IMR-90 (cell line): ENCODE measurements around the gene CSF1. TPM values are rescaled to one million over a fixed set of nuclear protein-coding genes. Genes with fewer than 3 reads are reported as not detected.

Experiments
- ATAC-seq: fragments of 200-7000 bp; cut with Tn5 transposase; 2 replicates; pipeline ENCODE4 v1.9.1; 2020; ENCODE audit warnings: low read depth, mild to moderate bottlenecking, moderate library complexity
- BruUV-seq: library from RNA; stranded (reverse); fragments of 400-500 nt; replicated peaks from 2 replicates; lab custom pipeline; 2021; lab: Mats Ljungman, UMichigan
- CTCF ChIA-PET: fragments of 300-600 bp; formaldehyde crosslinking; extraction: SDS; loops from one replicate; lab custom pipeline; 2021; ENCODE audit warnings: antibody characterized with exemption; lab: Yijun Ruan, JAX
- POLR2A ChIA-PET: fragments of 300-600 bp; sonication (Branson Sonifier 250); formaldehyde crosslinking; loops from one replicate; lab custom pipeline; 2022; ENCODE audit warnings: antibody characterized with exemption; ENCODE audit not compliant: unreplicated experiment; lab: Charles Lee
- DNase-seq: peaks from one replicate; pipeline ENCODE4 v3.0.0; 2013
- H2AFZ ChIP-seq: replicated peaks from 2 replicates; pipeline ENCODE3; 2013; ENCODE audit warnings: low read length, mild to moderate bottlenecking; ENCODE audit not compliant: poor library complexity
- H2AK5ac ChIP-seq: 2 replicates; pipeline ENCODE4 v1.6.1; 2013; ENCODE audit warnings: low read depth, low read length, inconsistent platforms
- H2AK9ac ChIP-seq: replicated peaks from 2 replicates; pipeline ENCODE3; 2013; ENCODE audit warnings: mild to moderate bottlenecking, low read depth, low read length, moderate library complexity; ENCODE audit not compliant: poor library complexity
- H2BK120ac ChIP-seq: 2 replicates; pipeline ENCODE4 v1.6.1; 2013; ENCODE audit warnings: low read depth, low read length, inconsistent platforms
- H2BK15ac ChIP-seq: 3 replicates; pipeline ENCODE4 v1.6.1; 2013; ENCODE audit warnings: low read depth, low read length, inconsistent platforms
- H2BK20ac ChIP-seq: 2 replicates; pipeline ENCODE4 v1.6.1; 2013; ENCODE audit warnings: low read depth, mild to moderate bottlenecking, inconsistent platforms, low read length, moderate library complexity
- H2BK5ac ChIP-seq: 2 replicates; pipeline ENCODE4 v1.6.1; 2013; ENCODE audit warnings: mild to moderate bottlenecking, low read depth, low read length, inconsistent platforms; ENCODE audit not compliant: poor library complexity, severe bottlenecking
- H3K14ac ChIP-seq: replicated peaks from 2 replicates; pipeline ENCODE4 v1.6.1; 2013; ENCODE audit warnings: low read depth, low read length, inconsistent platforms
- H3K18ac ChIP-seq: 2 replicates; pipeline ENCODE4 v1.6.1; 2013; ENCODE audit warnings: low read depth, low read length, control low read depth
- H3K23ac ChIP-seq: 2 replicates; pipeline ENCODE4 v1.6.1; 2013; ENCODE audit warnings: low read depth, low read length, inconsistent platforms
- H3K27ac ChIP-seq: 2 replicates; pipeline ENCODE4 v1.5.1; 2013; ENCODE audit warnings: mild to moderate bottlenecking, control low read depth, low read length; ENCODE audit not compliant: insufficient read depth
- H3K27me3 ChIP-seq: 2 replicates; pipeline ENCODE4 v1.6.1; 2013; ENCODE audit warnings: low read length; ENCODE audit not compliant: control insufficient read depth, insufficient read depth
- H3K36me3 ChIP-seq: 2 replicates; pipeline ENCODE4 v1.6.1; 2013; ENCODE audit warnings: low read length, mixed read lengths; ENCODE audit not compliant: control insufficient read depth, insufficient read depth
- H3K4ac ChIP-seq: 2 replicates; pipeline ENCODE4 v1.6.1; 2013; ENCODE audit warnings: low read depth, low read length, inconsistent platforms
- H3K4me1 ChIP-seq: 2 replicates; pipeline ENCODE4 v1.6.1; 2013; ENCODE audit warnings: low read length, mixed read lengths; ENCODE audit not compliant: control insufficient read depth, insufficient read depth
- H3K4me2 ChIP-seq: 2 replicates; pipeline ENCODE4 v1.6.1; 2013; ENCODE audit warnings: low read depth, mild to moderate bottlenecking, control low read depth, low read length, moderate library complexity
- H3K4me3 ChIP-seq: 2 replicates; pipeline ENCODE4 v1.5.1; 2013; ENCODE audit warnings: low read depth, mild to moderate bottlenecking, control low read depth, low read length, moderate library complexity; ENCODE audit not compliant: insufficient read depth
- H3K56ac ChIP-seq: 2 replicates; pipeline ENCODE4 v1.6.1; 2013; ENCODE audit warnings: low read length, inconsistent platforms; ENCODE audit not compliant: insufficient read depth; ENCODE audit errors: extremely low read depth
- H3K79me1 ChIP-seq, 2 experiments: 2 replicates each; pipeline ENCODE4 v1.6.1; 2013; ENCODE audit warnings: low read length in 2 of 2, inconsistent platforms in 1 of 2, low read depth in 1 of 2
- H3K9ac ChIP-seq: 2 replicates; pipeline ENCODE4 v1.6.1; 2013; ENCODE audit warnings: low read depth, low read length, control low read depth
- H3K9me1 ChIP-seq: 2 replicates; pipeline ENCODE4 v1.6.1; 2013; ENCODE audit warnings: low read length, inconsistent platforms; ENCODE audit not compliant: insufficient read depth
- H3K9me3 ChIP-seq: 2 replicates; pipeline ENCODE4 v1.6.1; 2013; ENCODE audit warnings: low read length; ENCODE audit not compliant: control insufficient read depth, insufficient read depth
- H4K20me1 ChIP-seq: 2 replicates; pipeline ENCODE4 v1.6.1; 2013; ENCODE audit warnings: low read length, inconsistent platforms; ENCODE audit not compliant: insufficient read depth
- H4K5ac ChIP-seq: 2 replicates; pipeline ENCODE4 v1.6.1; 2013; ENCODE audit warnings: mild to moderate bottlenecking, low read depth, low read length, control low read depth
- H4K8ac ChIP-seq, 2 experiments: 2 replicates each; pipeline ENCODE4 v1.6.1; 2013; ENCODE audit warnings: low read depth in 2 of 2, low read length in 2 of 2, control low read depth in 1 of 2, inconsistent platforms in 1 of 2
- H4K91ac ChIP-seq: 2 replicates; pipeline ENCODE4 v1.6.1; 2013; ENCODE audit warnings: low read depth, low read length, inconsistent platforms; ENCODE audit not compliant: insufficient read depth
- BHLHE40 ChIP-seq: fragments of 150-350 bp; IDR thresholded peaks from 2 replicates; pipeline ENCODE4 v1.6.1; 2016; ENCODE audit warnings: mild to moderate bottlenecking, low read depth, low read length
- CHD1 ChIP-seq: IDR thresholded peaks from 2 replicates; pipeline ENCODE4 v1.6.1; 2012; ENCODE audit warnings: low read depth, low read length, improper control_type of control experiment
- MAZ ChIP-seq: IDR thresholded peaks from 2 replicates; pipeline ENCODE4 v1.6.1; 2012; ENCODE audit warnings: low read depth, mild to moderate bottlenecking, low read length, improper control_type of control experiment, moderate library complexity, borderline replicate concordance
- MXI1 ChIP-seq: IDR thresholded peaks from 2 replicates; pipeline ENCODE4 v1.6.1; 2012; ENCODE audit warnings: low read depth, mild to moderate bottlenecking, low read length, moderate library complexity, borderline replicate concordance
- POLR2A ChIP-seq: IDR thresholded peaks from 2 replicates; pipeline ENCODE4 v1.6.1; 2012; ENCODE audit warnings: mild to moderate bottlenecking, low read depth, low read length
- RFX5 ChIP-seq: IDR thresholded peaks from 2 replicates; pipeline ENCODE4 v1.8.0; 2012; ENCODE audit warnings: low read depth, mild to moderate bottlenecking, low read length, moderate library complexity
- USF2 ChIP-seq: fragments of 150-350 bp; IDR thresholded peaks from 2 replicates; pipeline ENCODE4 v1.6.1; 2017; ENCODE audit warnings: mild to moderate bottlenecking, antibody characterized with exemption, low read length, low read depth
- WGBS, 2 experiments: methylation state at CpG; one replicate each; pipeline versions ENCODE4 v1.1.5 to v1.1.7; 2013; ENCODE audit warnings: missing lambda C conversion rate in 2 of 2; ENCODE audit not compliant: insufficient read length in 1 of 2; ENCODE audit errors: extremely low coverage in 2 of 2; 5-methylcytosine and 5-hydroxymethylcytosine counted together
- dilution Hi-C: fragments of 300-500 bp; cut with HindIII; formaldehyde crosslinking; loops from one replicate; pipeline ENCODE4 v1.14.3; 2018; ENCODE audit warnings: low sequenced_read_pairs; ENCODE audit not compliant: unreplicated experiment
- in situ Hi-C: fragments of 300-500 bp; cut with MboI; formaldehyde crosslinking; loops from 3 replicates; pipeline ENCODE4 v1.14.3; 2019; ENCODE audit warnings: low sequenced_read_pairs, inconsistent platforms, mixed read lengths
- intact Hi-C: fragments of 100-400 bp; cut with micrococcal nuclease; formaldehyde crosslinking; loops from 2 replicates; pipeline ENCODE4 v1.10.0; 2022
- polyA plus RNA-seq, 3 experiments: library from polyadenylated mRNA; depleted of rRNA; stranded (reverse); fragments of >200 nt; gene quantifications; 2 replicates each; pipeline ENCODE4 v1.2.3, GENCODE V29; 2012; ENCODE audit warnings: low replicate concordance in 1 of 3
- total RNA-seq: library from RNA; depleted of rRNA; stranded (reverse); fragments of >200 nt; gene quantifications from 2 replicates; pipeline ENCODE4 v1.2.3, GENCODE V29; 2012

CSF1 gene
- total and polyA plus RNA-seq, 2 of the 4 experiments (the other 2 are of a cell fraction): 14.3 to 22.0 TPM

DNA sequence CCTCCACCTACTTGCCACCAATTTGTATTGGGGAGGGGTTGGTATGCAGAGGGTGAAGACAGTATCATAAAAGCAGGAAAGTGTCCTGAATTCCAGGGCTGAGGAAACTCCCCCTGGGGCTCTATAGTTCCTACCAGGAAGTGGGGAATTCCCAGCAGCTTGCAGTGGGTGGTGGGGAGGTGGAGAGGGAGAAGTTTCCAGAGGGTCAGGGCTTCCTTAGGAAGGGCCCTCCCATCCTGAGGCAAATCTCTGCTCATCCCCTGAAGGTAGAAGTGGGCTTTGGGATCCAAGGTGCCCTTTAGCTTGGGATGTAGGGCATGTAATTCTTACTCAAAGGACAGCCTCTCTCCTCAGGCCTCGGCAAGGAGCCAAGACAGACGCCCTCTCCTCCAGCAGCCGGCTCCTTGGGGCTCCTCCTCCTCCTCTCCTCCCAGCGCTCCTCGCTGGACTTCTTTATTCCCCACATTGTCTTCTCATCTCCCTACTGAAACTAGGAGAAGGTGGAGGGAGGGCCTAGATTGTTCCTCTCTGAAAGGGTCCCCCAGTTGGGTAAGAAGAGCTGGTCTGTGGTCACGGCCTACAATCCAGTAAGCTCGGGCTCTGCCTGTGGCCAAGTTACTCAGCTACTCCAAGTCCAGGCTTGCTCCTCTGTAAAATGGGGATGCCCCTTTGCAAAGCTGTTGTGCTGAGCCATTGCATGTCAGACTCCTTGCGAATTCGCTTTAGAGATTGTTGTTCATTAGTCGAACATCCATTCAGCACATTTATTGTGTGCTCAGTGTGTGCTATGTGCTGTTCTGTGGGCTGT is 17.9 kb upstream of the CSF1 start:
- BruUV-seq: no TSS peak
- intact Hi-C loops: no loop called here
- no peak overlapping the region for H3K9ac ChIP-seq
- ChIA-PET POLR2A (no interaction called here), CTCF (no interaction called here)
- H4K20me1 ChIP-seq: no peaks in the 10 kb centered on the region
- H3K56ac ChIP-seq: peak overlapping the region; percentile 32; the same call in 1 of the 2 replicates
- peak overlapping the region; percentile 72; the same call in 1 of the 2 replicates for H3K23ac ChIP-seq
- peak overlapping the region; percentile 90 for H3K14ac ChIP-seq
- peaks cover 24% of the 10 kb centered on the region for H3K9me1 ChIP-seq
- H2AK9ac ChIP-seq: no peak overlapping the region
- no peak overlapping the region for H3K27ac ChIP-seq
- H3K4me2 ChIP-seq: no peak overlapping the region
- peak overlapping the region; percentile 97 for H2BK120ac ChIP-seq
- WGBS, 2 experiments: 90% methylated on average over 2 of the region's 10 CpGs; no CpG with 5 or more reads in 1 of the 2 experiments
- no peaks in the 10 kb centered on the region for H3K27me3 ChIP-seq
- H2AFZ ChIP-seq: peak overlapping the region; percentile 85
- peak overlapping the region; percentile 64 for H4K91ac ChIP-seq
- dilution Hi-C loops: no loop called here
- DNase-seq (peak; percentile 57), ATAC-seq (peak; percentile 59)
- H2BK5ac ChIP-seq: no peak overlapping the region
- no peaks in the 10 kb centered on the region for H3K9me3 ChIP-seq
- no peak overlapping the region for H3K18ac ChIP-seq
- TF ChIP-seq USF2: no peak
- no peak for TF ChIP-seq BHLHE40
- TF ChIP-seq MXI1: no peak
- no peak for TF ChIP-seq RFX5
- TF ChIP-seq POLR2A: no peak
- peak; percentile 0; the same call in 1 of the 2 replicates for TF ChIP-seq MAZ
- no peak for TF ChIP-seq CHD1
- peak overlapping the region; percentile 89 for H3K4ac ChIP-seq
- H3K36me3 ChIP-seq: no peaks in the 10 kb centered on the region
- peak overlapping the region; percentile 91 to 93 for H4K8ac ChIP-seq
- H2BK20ac ChIP-seq: peak overlapping the region; percentile 72; the same call in 1 of the 2 replicates
- H2AK5ac ChIP-seq: peak overlapping the region; percentile 36; the same call in 1 of the 2 replicates
- in situ Hi-C loops: no loop called here
- 0 out of 2 replicates have a peak overlapping the region, but pooled peaks have one; percentile 7 for H4K5ac ChIP-seq
- peaks cover 0 to 2% of the 10 kb centered on the region in 2 experiments; a peak in 1 of 4 replicates for H3K79me1 ChIP-seq
- H2BK15ac ChIP-seq: peak overlapping the region; percentile 91
- H3K4me3 ChIP-seq: no peak overlapping the region
- H3K4me1 ChIP-seq: peaks cover 14% of the 10 kb centered on the region
